NT2/D1 (cell line): ENCODE results near the gene TMPRSS11E.

Experiments used
- SUZ12 ChIP-seq: IDR thresholded peaks from 2 replicates; pipeline ENCODE4 v1.6.1; 2011; ENCODE audit not compliant: insufficient read length, insufficient read depth; ENCODE audit errors: extremely low read depth
- ZNF274 ChIP-seq: IDR thresholded peaks from 2 replicates; pipeline ENCODE4 v1.6.1; 2011; ENCODE audit warnings: mild to moderate bottlenecking, low read depth, low read length

- no peak for TF ChIP-seq ZNF274
- no peak for TF ChIP-seq SUZ12
Observed at GRCh38 chr4:68430337-68430736, 16.9 kb upstream of the TMPRSS11E start.
